Right lung (tissue), 5 donors: ENCODE measurements around the gene IGFBPL1. TPM values are rescaled to one million over a fixed set of nuclear protein-coding genes. Genes with fewer than 3 reads are reported as not detected.
A peak's percentile ranks its signal among the peaks of the same experiment; 100 is the strongest.

ENCODE experiments used
- DNase-seq, 2 donors: peaks; one replicate each; pipeline ENCODE4 v3.0.0-alpha.2; 2013
- polyA plus RNA-seq, 5 donors: library from polyadenylated mRNA; unstranded; fragments of 120-200 nt; gene quantifications; one replicate each; pipeline versions ENCODE4 v1.2.1 to v1.2.3, GENCODE V29; 2013; ENCODE audit warnings: inconsistent platforms in 1 of 5, low replicate concordance in 1 of 5; ENCODE audit not compliant: insufficient read length in 5 of 5, insufficient read depth in 1 of 5

Gene IGFBPL1
- polyA plus RNA-seq, 5 donors, result 1.1 to 2.3 (median 1.3) TPM

- no peak for DNase-seq
Observed at GRCh38 chr9:38434365-38434764, 10.1 kb upstream of the IGFBPL1 start.

GRCh38 chr9:38432922-38433510 is 8.8 kb upstream of the IGFBPL1 start:
- DNase-seq, result peak in 1 of 2 donors; percentile 20

GRCh38 chr9:38431116-38431515 is 6.9 kb upstream of the IGFBPL1 start:
- no peak for DNase-seq

DNA sequence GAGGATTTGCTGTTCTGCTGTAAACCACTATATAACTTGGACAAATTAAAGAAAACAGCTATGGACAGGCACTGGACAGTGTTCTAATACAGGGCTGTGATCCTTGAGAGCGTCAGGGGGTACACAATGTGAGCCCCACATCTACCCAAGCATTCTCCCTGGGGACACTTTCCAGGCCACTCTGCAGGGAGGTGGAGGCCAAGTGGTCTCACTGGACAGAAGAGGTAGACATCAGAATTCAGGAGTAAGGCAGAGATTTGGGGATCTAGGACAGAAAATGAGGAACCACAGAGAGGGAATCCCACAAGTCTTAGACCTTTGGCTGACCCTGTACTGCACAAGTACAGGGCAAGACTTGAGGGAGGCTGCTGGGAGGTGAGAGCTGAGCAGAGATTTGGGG is 3.8 kb upstream of the IGFBPL1 start:
- DNase-seq, result no peak

GRCh38 chr9:38424918-38425317 is 664 bp upstream of the IGFBPL1 start:
- DNase-seq, result no peak

- DNase-seq, result no peak
Observed at GRCh38 chr9:38423273-38423972, 831 bp downstream of the IGFBPL1 start.

- DNase-seq, result no peak
Observed at GRCh38 chr9:38422555-38423260, 1.5 kb downstream of the IGFBPL1 start.

DNA sequence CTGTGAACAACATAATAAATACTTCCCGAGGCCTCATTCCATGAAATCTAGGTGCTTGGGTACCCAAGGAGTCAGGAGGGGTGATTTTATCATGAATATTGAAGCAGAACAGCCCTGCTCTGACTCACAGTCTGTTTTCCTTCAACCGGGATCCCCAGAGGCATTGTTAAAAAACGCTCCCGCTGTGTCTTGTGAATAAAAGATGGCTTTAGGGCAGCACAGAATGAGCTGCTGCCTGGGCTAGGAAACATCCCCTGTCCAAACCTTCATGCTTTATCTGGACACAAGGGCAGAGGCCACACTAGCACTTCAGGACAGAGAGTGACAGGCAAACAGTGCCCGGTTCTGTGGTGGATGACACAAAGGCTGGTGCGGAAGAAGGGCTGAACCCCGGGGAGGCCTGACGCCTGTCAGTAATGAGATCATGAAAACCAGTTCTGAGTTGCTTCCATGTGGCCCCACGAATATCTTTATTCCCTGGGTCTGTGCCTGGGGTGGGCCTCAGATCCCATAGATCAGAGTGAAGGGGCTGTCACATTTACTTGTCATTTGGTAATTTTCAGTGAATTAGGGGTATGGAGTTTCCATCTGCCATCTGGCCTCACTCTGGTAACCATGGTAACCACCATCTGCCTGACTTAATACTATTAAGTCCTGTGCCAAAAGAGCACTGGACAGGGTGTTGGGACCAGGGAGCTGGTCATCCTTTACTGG is 2.6 kb downstream of the IGFBPL1 start:
- DNase-seq, result no peak

GRCh38 chr9:38419181-38419580 is 5.1 kb downstream of the IGFBPL1 start:
- DNase-seq, result no peak

GRCh38 chr9:38418366-38418765 is 5.9 kb downstream of the IGFBPL1 start:
- no peak for DNase-seq

DNA sequence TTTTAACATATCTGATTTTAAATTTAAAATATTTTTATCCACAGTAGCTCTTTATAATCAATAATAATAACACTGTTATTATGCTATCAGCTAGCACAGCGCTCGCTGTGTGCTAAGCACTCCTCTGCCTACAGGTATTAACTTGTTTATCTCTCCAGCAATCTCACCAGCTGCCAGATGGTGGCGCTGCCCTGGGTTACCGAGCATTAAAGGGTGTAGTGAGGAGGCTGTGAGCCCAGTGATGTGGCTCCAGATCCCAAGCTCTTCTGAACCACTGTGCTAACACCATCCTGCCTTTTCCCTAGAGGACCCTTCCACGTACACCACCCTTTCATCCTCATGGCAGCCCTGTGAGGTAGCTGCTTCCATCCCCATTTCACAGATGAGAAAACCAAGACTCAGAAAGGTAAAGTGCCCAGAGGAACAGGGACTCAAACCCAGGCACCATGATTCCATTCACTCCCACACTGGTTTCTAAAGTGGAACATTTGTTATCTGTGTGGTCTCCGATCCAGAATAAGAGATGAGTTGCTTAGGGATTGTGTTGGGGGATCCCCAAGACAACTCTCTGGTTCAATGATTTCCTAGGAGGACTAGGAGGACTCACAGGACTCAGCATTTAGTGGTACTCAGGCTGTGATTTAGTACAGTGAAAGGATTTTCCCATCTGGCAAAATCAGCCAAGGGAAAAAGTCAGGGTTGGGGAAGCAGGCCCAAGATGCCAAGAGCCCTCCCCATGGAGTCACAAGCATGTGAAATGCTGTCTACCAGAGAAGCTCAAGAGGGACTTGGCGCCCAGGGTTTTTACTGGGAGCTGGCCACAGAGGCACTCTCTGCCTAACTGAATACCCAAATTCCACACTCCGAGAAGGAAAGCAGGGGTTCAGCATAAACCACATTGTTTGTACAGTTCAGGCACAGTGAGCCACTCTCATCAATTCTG is 7.0 kb downstream of the IGFBPL1 start:
- no peak for DNase-seq

DNA sequence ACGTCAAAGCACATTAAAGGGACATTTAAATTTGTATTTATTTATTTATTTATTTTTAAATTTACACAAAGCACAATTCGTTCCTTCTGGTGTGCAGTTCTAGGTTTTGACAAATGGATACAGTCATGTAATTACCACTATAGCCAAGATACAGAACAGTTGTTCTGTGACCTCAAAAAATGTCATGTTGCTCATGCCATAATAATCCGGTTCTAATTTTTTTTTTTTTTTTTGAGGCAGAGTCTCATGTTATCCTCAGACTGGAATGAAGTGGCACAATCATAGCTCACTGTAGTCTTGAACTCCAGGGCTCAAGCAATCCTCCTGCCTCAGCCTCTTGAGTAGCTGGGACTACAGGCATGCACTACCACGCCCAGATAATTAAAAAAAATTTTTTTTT is 7.8 kb downstream of the IGFBPL1 start:
- no peak for DNase-seq

- DNase-seq, result no peak
Observed at GRCh38 chr9:38415856-38416255, 8.4 kb downstream of the IGFBPL1 start.

- DNase-seq, result no peak
Observed at GRCh38 chr9:38414040-38414723, 10.1 kb downstream of the IGFBPL1 start.

DNA sequence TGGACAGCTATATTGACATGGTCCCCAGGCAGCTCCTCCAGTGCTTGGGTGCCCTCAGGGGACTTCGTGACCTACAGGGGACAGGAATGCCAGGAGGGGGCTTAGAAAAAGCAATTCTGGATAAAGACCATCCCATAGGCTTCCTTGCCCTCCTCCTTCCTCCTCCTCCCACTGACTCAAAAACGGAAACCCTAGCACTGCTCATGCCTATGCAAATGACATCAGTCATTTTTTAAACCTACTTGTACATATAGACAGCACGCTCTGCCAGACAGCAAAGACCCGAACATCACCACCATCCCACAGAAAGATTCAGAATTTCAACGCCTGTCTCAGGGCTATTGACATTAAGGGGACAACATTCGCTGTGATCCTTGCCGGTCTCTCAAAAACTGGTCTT is 11.0 kb downstream of the IGFBPL1 start:
- DNase-seq, result no peak

GRCh38 chr9:38412751-38413150 is 11.5 kb downstream of the IGFBPL1 start:
- no peak for DNase-seq

DNA sequence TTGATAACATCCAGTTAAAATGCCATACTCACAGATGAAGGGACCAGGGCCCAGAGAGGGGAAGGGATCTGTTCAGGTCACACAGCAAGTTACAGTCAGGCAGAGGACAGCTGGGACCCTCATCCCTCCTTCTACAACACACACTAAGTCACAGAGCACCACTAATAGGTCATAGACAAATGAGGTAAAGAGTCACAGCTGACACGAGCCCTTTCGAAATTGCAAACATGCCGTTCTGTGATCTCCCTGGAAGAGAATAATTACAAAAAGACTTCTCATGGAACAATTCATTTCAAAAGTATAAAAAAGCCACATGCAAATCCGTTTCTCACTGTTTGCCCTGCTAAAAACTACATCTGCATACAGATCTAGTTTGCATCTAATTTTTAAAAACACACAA is 15.5 kb downstream of the IGFBPL1 start:
- no peak for DNase-seq

GRCh38 chr9:38406476-38407186 is 17.6 kb downstream of the IGFBPL1 start:
- DNase-seq, result no peak

DNA sequence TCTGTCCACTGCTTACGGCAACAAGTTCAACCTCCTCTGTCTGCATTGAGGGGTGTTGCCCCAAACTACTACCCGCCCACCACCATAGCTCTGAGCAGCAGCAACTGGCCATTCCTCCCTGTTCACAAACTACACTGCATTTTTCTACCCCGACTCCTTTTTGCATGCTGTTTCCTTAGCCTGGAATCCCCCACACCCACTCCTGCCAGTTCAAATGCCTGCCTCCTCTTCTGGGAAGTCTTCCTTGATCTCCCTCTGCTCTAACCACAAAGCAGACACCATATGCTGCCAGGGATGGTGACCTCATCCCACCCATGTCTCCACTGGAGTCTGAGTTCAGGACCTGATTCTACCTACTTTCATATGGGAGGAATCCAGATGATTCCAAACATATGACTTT is 18.5 kb downstream of the IGFBPL1 start:
- DNase-seq, result no peak

DNA sequence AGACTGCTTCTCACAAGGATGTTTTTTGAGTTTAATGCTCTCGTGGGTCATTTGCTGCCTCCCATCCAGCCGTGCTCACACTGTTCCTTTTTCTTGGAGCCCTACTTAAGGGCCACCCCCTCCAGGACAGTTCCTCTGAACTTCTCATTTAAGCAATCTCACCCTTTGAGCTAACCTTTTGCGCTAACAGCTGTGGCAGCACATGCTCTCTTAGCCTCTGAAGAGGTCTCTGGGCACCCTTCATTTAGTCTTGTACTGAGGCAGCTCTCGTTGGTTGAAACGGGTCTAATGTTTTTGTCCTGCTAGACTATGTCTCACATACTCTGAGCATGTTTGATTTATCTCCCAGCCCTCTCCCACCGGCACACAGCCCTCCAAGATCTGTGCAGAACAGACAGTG is 19.9 kb downstream of the IGFBPL1 start:
- no peak for DNase-seq
